Fibroblast of pulmonary artery (primary cell): Measurements from ENCODE around the gene ABHD16A.

Experiments
- DNase-seq: peaks from one replicate; pipeline ENCODE4 v3.0.0-alpha.2; 2010; ENCODE audit warnings: low read depth
- H3K4me3 ChIP-seq: replicated peaks from 2 replicates; pipeline ENCODE4 v1.5.1; 2011; ENCODE audit warnings: low read depth, mild to moderate bottlenecking, control low read depth, low read length, moderate library complexity
- TF ChIP-seq, protein P1 (sequence below): IDR thresholded peaks from 2 replicates; pipeline ENCODE4 v1.5.1; 2011; ENCODE audit warnings: mild to moderate bottlenecking, control low read depth, low read length, inconsistent platforms; ENCODE audit errors: missing control alignments

Gene ABHD16A

DNA sequence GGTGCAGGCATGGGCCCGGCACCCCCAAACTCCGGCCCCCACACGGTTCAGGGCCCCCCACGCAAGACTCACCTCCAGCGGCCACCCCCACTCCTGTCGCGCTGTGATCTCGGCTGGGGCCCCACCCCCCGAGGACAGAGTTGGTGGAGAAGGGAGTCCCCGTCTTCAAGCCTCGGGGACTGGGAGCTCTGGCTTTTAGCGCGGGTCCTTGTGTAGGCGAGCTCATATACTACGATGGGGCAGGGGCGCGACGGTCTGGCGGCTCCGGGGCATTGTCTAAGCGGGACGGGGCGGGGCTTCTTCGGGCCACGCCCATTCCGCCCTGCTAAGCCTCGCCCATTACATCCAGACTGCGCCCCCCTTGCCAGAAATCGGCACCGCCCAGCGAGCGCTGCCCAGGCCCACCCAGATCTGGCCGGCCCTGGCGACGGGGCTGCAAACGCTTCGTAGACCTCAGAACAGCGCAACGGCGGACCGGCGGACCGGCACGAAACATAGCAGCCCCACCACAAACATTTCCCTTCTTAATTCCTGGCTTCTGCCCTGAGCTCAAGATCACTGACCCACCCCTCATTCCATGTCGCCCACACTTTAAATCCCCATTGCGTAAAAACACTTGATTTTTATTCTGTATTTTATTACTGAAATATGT lies 27.0 kb upstream of the ABHD16A start:
- peak overlapping the region; percentile 90 for H3K4me3 ChIP-seq
- TF ChIP-seq, protein P1, sequence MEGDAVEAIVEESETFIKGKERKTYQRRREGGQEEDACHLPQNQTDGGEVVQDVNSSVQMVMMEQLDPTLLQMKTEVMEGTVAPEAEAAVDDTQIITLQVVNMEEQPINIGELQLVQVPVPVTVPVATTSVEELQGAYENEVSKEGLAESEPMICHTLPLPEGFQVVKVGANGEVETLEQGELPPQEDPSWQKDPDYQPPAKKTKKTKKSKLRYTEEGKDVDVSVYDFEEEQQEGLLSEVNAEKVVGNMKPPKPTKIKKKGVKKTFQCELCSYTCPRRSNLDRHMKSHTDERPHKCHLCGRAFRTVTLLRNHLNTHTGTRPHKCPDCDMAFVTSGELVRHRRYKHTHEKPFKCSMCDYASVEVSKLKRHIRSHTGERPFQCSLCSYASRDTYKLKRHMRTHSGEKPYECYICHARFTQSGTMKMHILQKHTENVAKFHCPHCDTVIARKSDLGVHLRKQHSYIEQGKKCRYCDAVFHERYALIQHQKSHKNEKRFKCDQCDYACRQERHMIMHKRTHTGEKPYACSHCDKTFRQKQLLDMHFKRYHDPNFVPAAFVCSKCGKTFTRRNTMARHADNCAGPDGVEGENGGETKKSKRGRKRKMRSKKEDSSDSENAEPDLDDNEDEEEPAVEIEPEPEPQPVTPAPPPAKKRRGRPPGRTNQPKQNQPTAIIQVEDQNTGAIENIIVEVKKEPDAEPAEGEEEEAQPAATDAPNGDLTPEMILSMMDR = no peak
- DNase-seq = peak; percentile 89

DNA sequence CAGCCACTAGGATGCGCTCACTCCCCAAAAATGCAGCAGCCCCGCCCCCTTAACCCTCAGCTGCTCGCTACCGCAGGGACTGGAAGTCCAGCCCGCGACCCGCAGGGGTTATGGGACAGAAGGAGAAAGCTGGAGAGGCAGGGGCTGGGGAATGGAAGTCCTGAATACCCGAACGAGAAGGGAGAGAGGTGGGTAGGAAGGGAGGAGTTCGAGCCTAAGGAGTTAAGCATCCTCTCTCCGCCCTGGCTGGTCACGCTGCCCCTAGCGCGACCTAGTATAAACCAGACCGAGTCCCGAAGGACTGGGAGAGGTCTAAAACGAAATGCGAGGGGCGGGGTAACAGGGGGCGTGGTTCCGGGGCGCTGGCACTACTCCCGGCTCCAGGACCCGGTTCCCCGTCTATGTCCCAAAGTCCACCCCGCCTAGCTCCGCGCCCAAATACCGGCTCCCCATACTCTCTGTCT lies 26.4 kb upstream of the ABHD16A start:
- peak overlapping the region; percentile 90 for H3K4me3 ChIP-seq
- DNase-seq = peak; percentile 89
- TF ChIP-seq, protein P1 = no peak

DNA sequence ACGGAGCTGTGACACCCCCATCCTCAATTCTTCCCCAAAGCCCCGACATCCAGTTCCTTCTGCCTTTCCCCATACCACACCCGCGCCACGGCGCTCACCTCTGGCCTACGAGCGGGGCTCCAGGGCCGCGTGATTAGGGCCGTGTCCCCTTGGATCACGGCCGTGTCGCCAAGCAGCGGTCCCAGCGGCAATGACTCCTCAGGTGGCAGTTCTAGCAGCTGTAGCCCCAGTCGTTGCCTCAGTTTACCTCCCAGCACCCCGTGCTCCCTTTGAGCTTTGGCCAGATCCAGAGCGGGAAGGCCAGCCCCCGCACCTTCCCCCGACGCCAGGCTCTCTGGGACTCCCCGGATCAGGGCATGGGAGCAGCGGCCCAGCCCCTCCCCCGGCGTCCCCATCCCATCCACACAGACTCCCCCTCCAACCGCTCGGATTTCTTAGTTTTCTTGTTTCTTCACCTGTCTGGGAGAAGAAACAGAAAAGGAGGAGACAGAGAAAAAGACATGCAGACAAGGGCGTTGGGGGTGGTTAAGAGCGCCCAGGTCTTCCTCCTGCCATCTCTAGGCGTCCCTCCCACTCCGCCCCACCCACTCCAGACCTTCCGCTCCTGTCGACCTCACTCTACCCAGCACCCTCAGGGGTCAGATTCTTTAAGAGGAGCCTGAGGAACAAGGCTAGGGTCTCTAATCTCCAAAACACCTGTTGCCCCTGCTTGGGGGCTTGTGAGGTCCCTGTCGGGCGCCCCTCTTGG lies 25.8 kb upstream of the ABHD16A start, which contains the start of gene DDAH2:
TSS of gene DDAH2 (minus strand) at position 533 of the 748 bp plus-strand sequence. CDS start at position 395, 138 bp downstream.
- TF ChIP-seq, protein P1 = peak; percentile 31
- peak within 1 kb of the TSS; percentile 90 for H3K4me3 ChIP-seq
- DNase-seq = no peak

DNA sequence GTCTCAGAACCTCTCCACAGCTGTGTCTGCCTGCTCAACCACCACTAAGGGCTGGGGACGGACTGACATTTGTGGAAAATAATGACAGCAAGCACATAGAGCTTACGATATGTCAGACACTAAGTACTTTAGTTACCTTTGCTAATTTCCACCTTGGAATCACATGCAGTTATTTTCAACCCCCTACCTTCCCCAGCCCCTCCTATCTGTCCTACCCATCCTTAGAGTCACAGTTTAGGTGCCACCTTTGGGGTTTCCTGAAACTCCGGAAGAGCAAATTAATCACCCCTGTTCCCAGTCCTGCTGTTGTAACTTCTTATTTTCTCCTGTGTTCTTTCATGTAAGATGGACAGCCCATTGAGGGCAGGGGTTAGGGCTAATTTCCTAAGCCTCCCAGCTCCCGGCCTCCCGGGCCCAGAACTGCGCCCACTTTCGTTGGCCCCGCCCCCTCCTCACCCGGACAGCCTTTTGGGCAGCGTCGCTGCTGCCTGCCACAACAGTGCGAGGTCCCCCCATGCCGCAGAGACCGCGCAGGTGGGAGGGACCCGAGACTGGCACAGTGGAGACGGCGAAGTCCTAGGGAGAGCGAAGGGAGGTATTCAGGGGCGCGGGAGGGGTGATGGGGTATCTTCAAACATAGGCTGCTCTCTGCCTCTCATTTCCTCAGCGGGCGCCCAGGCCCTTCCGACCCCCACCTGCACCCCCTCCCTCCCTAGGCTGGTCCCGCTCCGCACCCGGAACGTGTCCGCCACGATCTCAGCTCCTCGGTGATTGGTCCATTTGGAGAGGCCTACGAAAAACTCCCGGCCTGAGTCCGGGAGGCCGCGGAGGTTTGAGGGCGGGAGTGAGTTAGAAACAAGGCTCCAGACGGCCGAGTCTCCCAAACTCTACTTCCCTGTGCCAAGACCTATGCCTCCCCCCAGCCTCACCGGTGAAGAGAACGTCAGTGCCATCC lies 24.9 kb upstream of the ABHD16A start:
- H3K4me3 ChIP-seq = peak overlapping the region; percentile 90
- TF ChIP-seq, protein P1 = no peak
- no peak for DNase-seq

DNA sequence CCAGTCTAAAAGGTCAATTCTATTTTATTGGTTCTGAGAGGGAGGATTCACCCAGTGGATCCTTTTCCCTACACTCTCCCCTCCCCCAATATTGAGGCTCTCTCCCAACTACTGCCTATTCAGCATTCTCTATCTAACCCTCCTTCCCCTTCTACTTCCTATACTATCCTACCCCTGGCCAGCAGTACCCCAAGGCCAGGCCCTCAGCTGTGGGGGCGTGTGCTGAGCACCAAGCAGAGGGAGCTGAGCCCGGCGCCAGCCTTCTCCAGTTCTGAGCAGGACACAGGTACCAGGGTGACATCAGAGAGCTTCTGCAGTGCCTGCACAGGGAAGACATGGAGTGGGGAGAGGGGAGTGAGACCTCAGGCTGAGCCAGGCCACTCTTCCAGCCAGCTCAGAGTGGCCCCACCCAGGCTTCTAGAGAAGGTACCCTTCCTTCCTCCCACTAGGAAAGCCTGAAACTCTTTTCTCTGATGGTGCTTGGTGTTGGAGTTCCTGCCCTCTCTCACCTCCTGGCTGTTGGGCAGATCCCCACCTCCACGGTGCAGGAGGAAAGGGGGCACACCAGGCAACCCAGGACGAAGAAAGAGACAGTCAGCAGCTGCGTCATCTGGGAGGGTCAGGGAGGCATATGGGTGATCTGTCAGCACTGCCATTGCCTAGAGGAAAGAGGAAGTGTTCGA lies 24.1 kb upstream of the ABHD16A start:
- DNase-seq = no peak
- TF ChIP-seq, protein P1 = no peak
- H3K4me3 ChIP-seq = no peak overlapping the region

DNA sequence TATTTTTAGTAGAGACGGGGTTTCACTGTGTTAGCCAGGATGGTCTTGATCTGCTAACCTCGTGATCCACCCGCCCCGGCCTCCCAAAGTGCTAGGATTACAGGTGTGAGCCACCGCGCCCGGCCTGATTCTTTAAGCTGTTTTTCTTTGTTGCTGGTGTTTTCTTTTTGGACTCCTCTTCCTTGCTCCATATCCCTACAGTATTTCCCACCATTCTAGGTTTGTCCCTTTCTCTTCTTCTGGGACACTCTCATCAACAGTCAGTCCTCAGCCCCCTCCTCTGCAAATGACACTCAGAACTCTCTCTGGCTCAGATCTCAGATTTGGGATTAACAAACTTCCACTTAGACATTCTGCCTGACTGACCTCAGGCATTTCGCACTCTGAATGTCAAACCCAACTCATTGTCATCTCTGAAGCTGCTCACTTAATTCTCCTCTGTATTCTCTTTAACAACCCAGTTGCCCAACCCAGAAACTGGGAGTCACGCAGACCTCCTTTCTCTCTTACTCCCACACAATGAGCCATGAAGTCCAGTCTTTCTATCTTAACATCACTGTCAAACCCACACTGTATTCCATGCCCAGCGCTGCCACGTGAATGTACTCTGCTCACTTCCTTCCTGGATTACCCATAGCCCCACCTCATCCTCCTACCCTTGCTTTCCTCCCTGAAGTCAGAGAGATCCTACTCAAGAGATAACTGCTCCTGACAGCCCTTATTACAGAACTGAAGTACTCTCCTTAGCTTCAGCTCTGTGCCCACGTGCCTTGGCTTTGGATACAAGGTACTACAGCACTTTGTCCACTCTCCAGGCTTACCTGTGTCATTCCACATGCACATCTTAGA lies 22.6 kb upstream of the ABHD16A start:
- peak; percentile 88 for DNase-seq
- TF ChIP-seq, protein P1 = no peak
- H3K4me3 ChIP-seq = no peak overlapping the region
